B cell (primary cell): Measurements from ENCODE around the gene CCDC60. TPM values are rescaled to one million over a fixed set of nuclear protein-coding genes. Genes with fewer than 3 reads are reported as not detected.

Source experiments
- ATAC-seq: fragments of 200-7000 bp; cut with Tn5 transposase; one replicate; pipeline ENCODE4 v1.10.0; 2021; ENCODE audit warnings: low read depth, mild to moderate bottlenecking, moderate number of reproducible peaks, moderate library complexity
- CTCF ChIA-PET: fragments of 350-600 bp; sonication (Branson Sonifier 250); formaldehyde crosslinking; loops from one replicate; lab custom pipeline; 2021; ENCODE audit warnings: antibody characterized with exemption, inconsistent platforms; lab: Charles Lee
- POLR2A ChIA-PET: fragments of 350-600 bp; sonication (Branson Sonifier 250); formaldehyde crosslinking; loops from one replicate; lab custom pipeline; 2021; ENCODE audit warnings: antibody characterized with exemption; lab: Charles Lee
- DNase-seq: peaks from one replicate; pipeline ENCODE4 v3.0.0; 2013
- H2AFZ ChIP-seq: 2 replicates; pipeline ENCODE4 v1.6.1; 2012; ENCODE audit warnings: mild to moderate bottlenecking, low read depth, low read length; ENCODE audit not compliant: insufficient read depth, poor library complexity, severe bottlenecking
- H3K27ac ChIP-seq, 2 donors: 1 replicate in 1 of 2; 2 replicates in 1 of 2; pipeline ENCODE4 v1.5.1; 2012 to 2013; ENCODE audit warnings: low read length in 2 of 2, mild to moderate bottlenecking in 2 of 2, moderate library complexity in 1 of 2
- H3K27me3 ChIP-seq, 4 experiments: fragments of 200-600 bp in 1 of 4; sonication (generic) in 1 of 4; replicated peaks in 1 of 4; 1 replicate in 2 of 4; 2 replicates in 2 of 4; pipeline versions ENCODE4 v1.6.1 to v1.7.0; 2013 to 2016; ENCODE audit warnings: low read length in 3 of 4, mild to moderate bottlenecking in 2 of 4, mixed read lengths in 1 of 4, moderate library complexity in 1 of 4; ENCODE audit not compliant: insufficient read depth in 4 of 4, control insufficient read depth in 3 of 4; ENCODE audit errors: control extremely low read depth in 1 of 4
- H3K36me3 ChIP-seq, 2 experiments: replicated peaks in 1 of 2; 1 replicate in 1 of 2; 2 replicates in 1 of 2; pipeline versions ENCODE4 v1.6.1 to v1.7.1; 2013; ENCODE audit warnings: low read length in 1 of 2; ENCODE audit not compliant: insufficient read depth in 2 of 2, control insufficient read depth in 1 of 2; ENCODE audit errors: control extremely low read depth in 1 of 2, extremely low read depth in 1 of 2
- H3K4me1 ChIP-seq, 2 donors: fragments of 200-600 bp in 1 of 2; sonication (generic) in 1 of 2; 1 replicate in 1 of 2; 2 replicates in 1 of 2; pipeline versions ENCODE4 v1.5.1 to v1.6.1; 2013 to 2017; ENCODE audit warnings: low read length in 2 of 2; ENCODE audit not compliant: control insufficient read depth in 2 of 2, insufficient read depth in 2 of 2
- H3K4me2 ChIP-seq: replicated peaks from 2 replicates; pipeline ENCODE3; 2012; ENCODE audit warnings: mild to moderate bottlenecking, low read depth, low read length; ENCODE audit not compliant: poor library complexity, severe bottlenecking
- H3K4me3 ChIP-seq, 5 experiments: fragments of 200-600 bp in 1 of 5; sonication (generic) in 1 of 5; 1 replicate in 3 of 5; 2 replicates in 2 of 5; pipeline versions ENCODE4 v1.5.1 to v1.7.0; 2011 to 2016; ENCODE audit warnings: low read length in 4 of 5, mild to moderate bottlenecking in 4 of 5, low read depth in 2 of 5, control low read depth in 1 of 5, moderate library complexity in 1 of 5; ENCODE audit not compliant: insufficient read depth in 1 of 5; ENCODE audit errors: control extremely low read depth in 1 of 5, extremely low read depth in 1 of 5
- H3K79me2 ChIP-seq: fragments of 200-600 bp; sonication (generic); one replicate; pipeline ENCODE4 v1.6.0; 2016; ENCODE audit warnings: low read length; ENCODE audit not compliant: control insufficient read depth, insufficient read depth
- H3K9ac ChIP-seq: fragments of 200-600 bp; sonication (generic); 2 replicates; pipeline ENCODE4 v1.6.1; 2017; ENCODE audit warnings: mild to moderate bottlenecking, low read length, moderate library complexity
- H3K9me3 ChIP-seq, 3 donors: one replicate each; pipeline versions ENCODE4 v1.6.1 to v1.7.1; 2013; ENCODE audit warnings: low read length in 2 of 3; ENCODE audit not compliant: control insufficient read depth in 2 of 3, insufficient read depth in 1 of 3; ENCODE audit errors: control extremely low read depth in 1 of 3
- H4K20me1 ChIP-seq: 2 replicates; pipeline ENCODE4 v1.6.0; 2012; ENCODE audit warnings: mild to moderate bottlenecking, low read length; ENCODE audit not compliant: insufficient read depth, control insufficient read depth, poor library complexity, severe bottlenecking
- H3K27ac Mint-ChIP-seq: one replicate; pipeline ENCODE4 v1.8.0; 2021; ENCODE audit warnings: mixed read lengths
- H3K27me3 Mint-ChIP-seq: one replicate; pipeline ENCODE4 v1.8.0; 2021; ENCODE audit warnings: mixed read lengths
- H3K4me1 Mint-ChIP-seq: one replicate; pipeline ENCODE4 v1.8.0; 2021; ENCODE audit warnings: mixed read lengths
- H3K4me3 Mint-ChIP-seq: one replicate; pipeline ENCODE4 v1.8.0; 2021; ENCODE audit warnings: mixed read lengths
- H3K9me3 Mint-ChIP-seq: one replicate; pipeline ENCODE4 v1.8.0; 2022; ENCODE audit warnings: mixed read lengths; ENCODE audit not compliant: insufficient read depth
- CTCF ChIP-seq: fragments of 200-600 bp; IDR thresholded peaks from one replicate; pipeline ENCODE4 v1.8.0; 2022; ENCODE audit warnings: antibody characterized with exemption, mild to moderate bottlenecking
- EZH2 ChIP-seq: IDR thresholded peaks from 2 replicates; pipeline ENCODE4 v1.6.1; 2012; ENCODE audit warnings: borderline replicate concordance, low read depth, mild to moderate bottlenecking, moderate library complexity, low read length; ENCODE audit not compliant: insufficient read depth, poor library complexity, severe bottlenecking
- WGBS: methylation state at CpG from one replicate; pipeline ENCODE4 v1.1.5; 2013; ENCODE audit warnings: missing lambda C conversion rate; ENCODE audit not compliant: insufficient coverage; 5-methylcytosine and 5-hydroxymethylcytosine counted together
- intact Hi-C: fragments of 100-400 bp; cut with micrococcal nuclease; formaldehyde crosslinking; loops from one replicate; pipeline ENCODE4 v1.10.0; 2022
- polyA plus RNA-seq: library from polyadenylated mRNA; depleted of rRNA; stranded (reverse); fragments of >200 nt; gene quantifications from 2 replicates; pipeline ENCODE4 v1.2.3, GENCODE V29; 2012
- total RNA-seq, 2 donors: library from RNA; stranded (reverse); fragments of 120-200 nt in 1 of 2; gene quantifications; 1 replicate in 1 of 2; 2 replicates in 1 of 2; pipeline versions ENCODE4 v1.2.3 to v1.2.4, GENCODE V29; 2013 to 2022

The CCDC60 gene
- total and polyA plus RNA-seq, 2 donors (not counting 1 experiment from before 2014, with no cell fraction given), result not detected

- ATAC-seq, result no peak
- Mint-ChIP-seq H3K9me3 (peaks cover 4% of the 10 kb centered on the region), H3K4me3 (no peak overlapping the region), H3K4me1 (no peaks in the 10 kb centered on the region), H3K27me3 (peaks cover 19% of the 10 kb centered on the region), H3K27ac (no peak overlapping the region)
- 67% methylated on average over 2 of the region's 8 CpGs for WGBS
- POLR2A ChIA-PET, result no interaction called here
- no peak overlapping the region for H2AFZ ChIP-seq
- peaks cover 0 to 4% (median 0%) of the 10 kb centered on the region in 4 experiments for H3K27me3 ChIP-seq
- H3K4me2 ChIP-seq, result no peak overlapping the region
- H3K9ac ChIP-seq, result no peak overlapping the region
- H3K4me3 ChIP-seq, result no peak overlapping the region
- TF ChIP-seq EZH2 (no peak), CTCF (no peak)
- CTCF ChIA-PET, result no interaction called here
- no peaks in the 10 kb centered on the region for H3K36me3 ChIP-seq
- H3K4me1 ChIP-seq, result no peaks in the 10 kb centered on the region
- intact Hi-C loops, result no loop called here
- H3K79me2 ChIP-seq, result no peaks in the 10 kb centered on the region
- H3K27ac ChIP-seq, result no peak overlapping the region
- H3K9me3 ChIP-seq, result no peaks in the 10 kb centered on the region
- no peaks in the 10 kb centered on the region for H4K20me1 ChIP-seq
- DNase-seq, result no peak
Measured at GRCh38 chr12:119576118-119576810, 241.7 kb downstream of the CCDC60 start.

DNA sequence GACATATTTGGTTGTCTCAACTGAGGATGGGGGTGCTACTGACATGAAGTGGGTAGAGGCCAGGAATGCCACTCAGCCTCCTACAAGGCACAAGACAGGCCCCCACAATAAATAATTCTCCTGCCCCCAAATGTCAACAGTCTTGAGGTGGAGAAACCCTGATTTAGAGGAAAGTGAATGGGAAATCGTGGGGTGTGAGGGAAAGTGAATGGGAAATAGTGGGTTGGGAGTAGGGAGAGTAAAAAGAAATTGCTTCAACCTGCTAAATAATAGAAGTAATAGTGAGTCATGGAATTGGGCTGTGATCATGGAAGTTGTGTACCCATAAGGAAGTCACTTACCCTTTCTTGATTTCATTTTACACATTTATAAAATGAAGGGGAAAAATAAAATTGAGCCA lies 242.4 kb downstream of the CCDC60 start:
- H3K36me3 ChIP-seq, result no peaks in the 10 kb centered on the region
- intact Hi-C loops, result no loop called here
- Mint-ChIP-seq H3K4me1 (no peaks in the 10 kb centered on the region), H3K27me3 (peaks cover 19% of the 10 kb centered on the region), H3K4me3 (no peak overlapping the region), H3K27ac (no peak overlapping the region), H3K9me3 (peaks cover 4% of the 10 kb centered on the region)
- no peaks in the 10 kb centered on the region for H3K79me2 ChIP-seq
- H3K9me3 ChIP-seq, result no peaks in the 10 kb centered on the region
- no peak overlapping the region for H3K9ac ChIP-seq
- no peak overlapping the region for H3K27ac ChIP-seq
- TF ChIP-seq EZH2 (no peak), CTCF (no peak)
- H3K4me2 ChIP-seq, result no peak overlapping the region
- H4K20me1 ChIP-seq, result no peaks in the 10 kb centered on the region
- POLR2A ChIA-PET, result no interaction called here
- no peak for ATAC-seq
- DNase-seq, result no peak
- peaks cover 0 to 7% (median 0%) of the 10 kb centered on the region in 4 experiments for H3K27me3 ChIP-seq
- no peak overlapping the region for H2AFZ ChIP-seq
- CTCF ChIA-PET, result interaction anchor here (1.3 kb wide), 1 partner anchor 7 kb away, joined by 3 read pairs; no protein-coding TSS in a partner anchor
- no peaks in the 10 kb centered on the region for H3K4me1 ChIP-seq
- H3K4me3 ChIP-seq, result no peak overlapping the region
- WGBS, result no CpG with 5 or more reads among the region's 1 CpG
